ENCODE measurements around the gene AHCY. TPM values are rescaled to one million over a fixed set of nuclear protein-coding genes. Genes with fewer than 3 reads are reported as not detected.
"Not testable (repeated sequence)": the region's sequence is repeated elsewhere in the genome, so short reads cannot be mapped to it uniquely, and the experiment has no call there.

AHCY gene
- 100 to 1,000 TPM in 1 of 3 donors, 10 to 100 TPM in 2; 70.6 to 104 (median 75.0) TPM for polyA plus RNA-seq

DNA sequence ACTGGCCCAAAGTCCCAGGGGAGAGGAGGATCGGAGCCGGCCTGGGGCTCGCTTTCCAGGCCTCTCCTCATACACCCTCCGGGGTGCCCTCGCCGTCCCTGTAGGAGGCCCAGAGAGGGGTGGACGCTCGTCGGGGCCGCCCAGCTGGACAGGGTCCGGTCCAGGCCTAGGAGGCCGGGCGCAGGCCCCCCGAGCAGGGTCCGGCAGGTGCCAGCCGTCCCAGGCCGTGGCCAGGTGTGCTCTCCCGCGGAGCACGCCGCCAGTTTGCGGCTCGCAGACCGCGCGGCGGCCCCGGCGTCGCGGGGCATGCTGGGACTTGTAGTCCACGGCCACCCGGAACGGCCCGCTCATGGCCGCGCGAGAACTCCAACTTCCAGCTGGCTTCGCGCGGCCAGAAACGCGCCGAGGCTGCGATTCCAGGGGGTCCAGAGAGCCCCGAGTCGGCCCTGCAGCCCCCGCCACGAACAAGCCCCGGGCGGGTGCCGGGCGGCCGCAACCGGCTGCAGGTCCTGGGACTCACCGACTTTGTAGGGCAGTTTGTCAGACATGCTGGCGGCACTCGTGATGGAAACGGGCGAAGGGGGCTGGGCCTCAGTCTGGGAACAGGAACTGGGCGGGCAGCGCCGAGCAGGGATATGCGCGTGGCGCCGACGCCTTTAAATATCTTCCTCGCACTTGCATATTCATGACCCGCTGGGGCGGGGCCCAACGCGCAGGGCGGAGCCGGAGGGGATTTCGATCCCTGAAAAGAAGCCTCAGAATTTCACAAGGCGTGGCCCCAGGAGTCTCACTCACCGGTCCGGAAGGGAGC lies at the start of gene AHCY:
Gene AHCY, minus strand, starts transcription at position 633 of the 811 bp plus-strand sequence. Its CDS starts 85 bp downstream, at position 548.
- WGBS, 3 donors: 0% methylated on average over 75 to 79 of the region's 79 CpGs
- peak within 1 kb of the TSS; percentile 56 for H3K27ac ChIP-seq (ENCODE audit: low read depth, low read length)

DNA sequence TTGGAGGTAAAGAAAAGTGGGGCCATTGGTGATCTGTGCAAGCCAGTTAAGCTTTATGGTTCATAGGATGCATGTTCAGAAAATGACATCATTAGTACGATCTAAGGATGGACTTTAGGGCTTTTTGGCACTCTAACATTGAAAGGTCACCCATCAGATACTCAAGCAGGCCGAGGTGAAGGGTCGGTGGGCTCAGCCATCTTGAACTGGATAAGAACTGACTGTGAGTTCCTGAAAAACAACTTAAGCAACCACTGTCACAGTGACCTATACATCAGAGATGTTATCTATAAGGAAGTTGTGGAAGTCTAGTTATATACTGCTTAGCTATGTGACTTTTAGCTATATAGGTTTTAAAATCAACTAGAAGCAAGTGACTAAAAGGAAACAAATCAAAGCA lies 46.9 kb upstream of the AHCY start:
- H3K27ac ChIP-seq (ENCODE audit: low read depth, low read length): no peak overlapping the region
- 42 to 74% (median 53%) methylated on average over 3 of the region's 3 CpGs for whole genome bisulfite sequencing, 3 donors

DNA sequence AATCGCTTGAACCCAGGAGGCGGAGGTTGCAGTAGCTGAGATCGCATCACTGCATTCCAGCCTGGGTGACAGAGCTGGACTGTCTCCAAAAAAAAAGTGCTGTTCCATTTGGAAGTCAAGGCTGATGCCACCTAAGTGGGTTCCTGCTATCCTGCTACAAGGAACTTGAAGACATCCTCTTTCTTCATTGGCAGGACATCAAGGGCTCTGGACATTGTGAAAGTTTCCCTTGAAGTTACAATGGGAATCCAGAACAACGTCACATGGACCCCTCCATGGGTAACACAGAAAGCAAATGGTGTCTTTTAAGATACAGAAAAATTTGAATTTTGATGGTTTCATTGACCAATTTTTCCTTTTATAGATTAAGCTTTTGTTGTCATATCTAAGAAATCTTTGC lies 44.4 kb upstream of the AHCY start:
- WGBS, 3 donors: 81 to 84% (median 82%) methylated on average over 4 of the region's 4 CpGs
- H3K27ac ChIP-seq (ENCODE audit: low read depth, low read length): no peak overlapping the region

DNA sequence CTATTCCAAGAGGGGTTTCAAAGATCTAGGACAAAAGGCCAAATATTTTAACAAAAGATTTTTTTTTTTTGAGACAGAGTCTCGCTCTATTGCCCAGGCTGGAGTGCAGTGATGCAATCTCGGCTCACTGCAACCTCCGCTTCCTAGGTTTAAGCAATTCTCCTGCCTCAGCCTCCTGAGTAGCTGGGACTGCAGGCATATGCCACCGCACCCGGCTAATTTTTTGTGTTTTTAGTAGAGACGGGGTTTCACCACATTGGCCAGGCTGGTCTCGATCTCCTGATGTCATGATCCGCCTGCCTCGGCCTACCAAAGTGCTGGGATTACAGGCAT lies 43.3 kb upstream of the AHCY start:
- not testable (repeated sequence) for H3K27ac ChIP-seq (ENCODE audit: low read depth, low read length)
- 80 to 96% (median 90%) methylated on average over 9 of the region's 9 CpGs for WGBS, 3 donors

DNA sequence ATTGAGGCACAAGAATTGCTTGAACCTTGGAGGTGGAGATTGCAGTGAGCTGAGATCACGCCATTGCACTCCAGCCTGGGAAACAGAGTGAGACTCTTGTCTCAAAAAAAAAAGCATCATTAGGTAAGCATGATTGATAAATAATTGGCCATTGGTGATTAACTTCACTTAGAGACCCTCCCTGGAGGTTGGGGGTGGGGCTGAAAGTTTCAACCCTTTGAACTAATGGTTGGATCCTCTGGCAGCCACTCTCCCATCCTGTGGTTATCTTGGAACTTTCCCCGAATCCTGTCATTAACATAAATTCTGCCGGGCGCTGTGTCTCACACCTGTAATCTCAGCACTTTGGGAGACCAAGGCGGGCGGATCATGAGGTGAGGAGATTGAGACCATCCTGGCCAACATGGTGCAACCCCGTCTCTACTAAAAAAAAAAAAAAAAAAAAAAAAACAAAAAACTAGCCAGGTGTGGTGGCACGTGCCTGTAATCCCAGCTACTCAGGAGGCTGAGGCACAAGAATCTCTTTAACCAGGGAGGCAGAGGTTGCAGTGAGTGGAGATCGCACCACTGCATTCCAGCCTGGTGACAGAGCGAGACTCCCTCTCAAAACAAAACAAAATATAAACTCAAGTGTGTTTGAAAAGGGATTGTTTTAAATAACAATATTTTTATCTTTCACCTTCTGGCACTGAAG lies 42.8 kb upstream of the AHCY start:
- WGBS, 3 donors: 88 to 92% (median 91%) methylated on average over 9 to 10 of the region's 10 CpGs
- not testable (repeated sequence) for H3K27ac ChIP-seq (ENCODE audit: low read depth, low read length)

DNA sequence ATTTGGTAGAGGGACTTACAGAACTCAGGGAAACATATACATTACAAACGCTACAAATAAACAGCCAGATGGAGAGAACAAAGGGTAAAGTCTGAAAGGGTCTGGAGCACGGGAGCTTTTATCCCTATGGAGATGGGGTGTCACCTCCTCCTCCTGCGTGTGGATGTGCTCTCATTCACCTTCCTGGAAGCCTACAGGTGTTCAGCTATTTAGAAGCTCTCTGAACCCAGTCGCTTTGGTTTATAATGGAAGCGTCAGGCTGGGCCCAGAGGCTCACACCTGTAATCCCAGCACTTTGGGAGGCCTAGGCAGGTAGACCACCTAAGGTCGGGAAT lies 42.2 kb upstream of the AHCY start:
- H3K27ac ChIP-seq (ENCODE audit: low read depth, low read length): no peak overlapping the region
- WGBS, 3 donors: 87 to 91% (median 90%) methylated on average over 6 of the region's 6 CpGs

DNA sequence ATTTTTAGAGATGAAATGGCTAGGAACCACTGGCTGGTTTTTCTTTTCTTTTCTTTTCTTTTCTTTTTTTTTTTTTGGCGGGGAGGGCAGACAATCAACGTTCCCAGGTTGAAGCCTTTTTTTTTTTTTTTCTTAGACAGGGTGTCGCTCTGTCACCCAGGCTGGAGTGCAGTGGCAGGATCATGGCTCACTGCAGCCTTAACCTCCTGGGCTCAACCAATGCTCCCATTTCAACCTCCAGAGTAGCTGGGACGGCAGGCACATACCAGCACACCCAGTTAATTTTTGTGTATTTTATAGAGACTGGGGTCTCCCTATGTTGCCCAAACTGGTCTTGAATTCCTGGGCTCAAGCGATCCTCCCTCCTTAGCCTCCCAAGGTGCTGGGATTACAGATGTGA lies 41.1 kb upstream of the AHCY start:
- WGBS, 3 donors: 70 to 93% (median 89%) methylated on average over 5 of the region's 5 CpGs
- H3K27ac ChIP-seq (ENCODE audit: low read depth, low read length): no peak overlapping the region

DNA sequence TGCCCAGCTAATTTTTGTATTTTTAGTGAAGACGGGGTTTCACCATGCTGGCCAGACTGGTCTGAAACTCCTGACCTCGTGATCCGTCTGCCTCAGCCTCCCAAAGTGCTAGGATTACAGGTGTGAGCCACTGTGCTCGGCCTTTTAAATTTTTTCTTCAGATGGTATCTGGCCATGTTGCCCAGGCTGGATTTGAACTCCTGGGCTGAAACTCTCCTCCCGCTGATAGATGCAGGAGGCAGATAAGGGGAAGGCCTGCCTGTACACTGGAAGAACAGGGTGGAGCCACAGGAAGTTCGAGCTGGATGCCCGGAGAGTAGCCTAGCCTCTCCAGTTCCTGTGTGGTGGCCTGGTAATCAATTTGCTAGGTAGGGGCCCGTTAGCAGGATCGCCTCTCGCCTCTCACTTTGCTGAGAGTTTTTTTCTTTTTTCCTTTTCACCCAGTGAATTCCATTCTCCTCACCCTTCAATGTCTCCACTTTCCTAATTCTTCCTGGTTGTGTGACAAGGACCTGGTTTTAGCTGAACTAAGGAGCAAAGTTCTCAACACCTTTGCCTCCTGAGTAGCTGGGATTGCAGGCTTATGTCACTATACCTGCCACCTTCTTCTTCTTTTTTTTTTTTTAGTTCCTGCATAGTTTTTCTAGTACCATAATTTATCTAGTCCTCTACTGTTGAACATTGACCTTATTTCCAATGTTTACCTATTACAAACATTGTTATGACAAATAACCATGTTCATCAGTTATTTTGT lies 40.5 kb upstream of the AHCY start:
- H3K27ac ChIP-seq (ENCODE audit: low read depth, low read length): no peak overlapping the region
- 80 to 82% (median 82%) methylated on average over 10 of the region's 10 CpGs for WGBS, 3 donors

DNA sequence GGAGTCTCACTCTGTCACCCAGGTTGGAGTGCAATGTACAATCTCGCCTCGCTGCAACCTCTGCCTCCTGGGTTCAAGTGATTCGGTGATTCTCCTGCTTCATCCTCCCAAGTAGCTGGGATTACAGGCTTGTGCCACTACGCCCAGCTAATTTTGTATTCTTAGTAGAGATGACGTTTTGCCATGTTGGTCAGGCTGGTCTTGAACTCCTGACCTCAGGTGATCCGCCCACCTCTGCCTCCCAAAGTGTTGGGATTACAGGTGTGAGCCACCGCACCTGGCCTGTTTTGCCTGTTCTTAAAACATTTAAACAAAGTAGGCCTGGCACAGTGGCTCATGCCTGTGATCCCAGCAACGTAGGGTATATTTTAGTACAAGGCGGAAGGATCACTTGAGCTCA lies 38.0 kb upstream of the AHCY start:
- 95 to 96% (median 96%) methylated on average over 9 of the region's 9 CpGs for WGBS, 3 donors

DNA sequence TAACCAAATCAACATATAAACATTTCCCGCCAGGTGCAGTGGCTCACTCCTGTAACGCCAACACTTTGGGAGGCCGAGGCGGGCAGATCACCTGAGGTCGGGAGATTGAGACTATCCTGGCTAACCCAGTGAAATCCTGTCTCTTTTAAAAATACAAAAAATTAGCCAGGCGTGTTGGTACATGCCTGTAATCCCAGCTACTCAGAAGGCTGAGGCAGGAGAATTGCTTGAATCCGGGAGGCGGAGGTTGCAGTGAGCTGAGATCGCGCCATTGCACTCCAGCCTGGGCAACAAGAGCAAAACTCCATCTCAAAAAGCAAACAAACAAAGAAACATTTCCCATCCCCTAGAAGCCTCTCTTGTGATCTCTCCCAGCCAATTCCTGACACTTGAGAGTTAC lies 37.6 kb upstream of the AHCY start:
- WGBS, 3 donors: 89 to 91% (median 89%) methylated on average over 10 of the region's 10 CpGs
- H3K27ac ChIP-seq (ENCODE audit: low read depth, low read length): not testable (repeated sequence)

More for the DNA sequence above, 38.0 kb upstream of the AHCY start:
- not testable (repeated sequence) for H3K27ac ChIP-seq (ENCODE audit: low read depth, low read length)

DNA sequence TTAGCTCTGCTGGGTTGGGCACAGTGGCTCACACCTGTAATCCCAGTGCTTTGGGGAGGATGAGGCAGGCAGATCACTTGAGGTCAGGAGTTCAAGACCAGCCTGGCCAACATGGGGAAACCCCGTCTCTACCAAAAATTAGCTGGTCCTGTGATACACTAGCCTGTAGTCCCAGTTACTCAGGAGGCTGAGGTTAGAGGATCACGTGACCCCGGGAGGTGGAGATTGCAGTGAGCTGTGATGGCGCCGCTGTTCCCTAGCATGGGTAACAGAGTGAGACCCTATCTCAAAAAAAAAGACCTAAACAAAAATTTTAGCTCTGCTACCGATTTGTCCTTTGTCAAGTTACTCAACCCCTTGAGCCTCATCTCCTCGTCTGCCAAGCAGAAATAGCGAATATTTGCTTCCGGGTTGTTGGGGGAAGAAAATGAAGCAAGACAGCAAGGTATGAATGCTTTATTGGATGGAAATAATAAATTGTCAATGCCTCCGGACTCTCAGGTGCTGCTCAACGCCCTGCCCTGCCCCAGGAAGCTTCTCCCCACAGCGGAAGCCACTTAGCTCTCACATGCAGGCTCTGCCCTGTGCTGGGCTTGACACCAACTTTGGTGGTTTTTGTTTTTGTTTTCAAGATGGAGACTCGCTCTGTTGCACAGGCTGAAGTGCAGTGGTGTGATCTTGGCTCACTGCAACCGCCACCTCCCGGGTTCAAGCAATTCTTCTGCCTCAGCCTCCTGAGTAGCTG lies 35.0 kb upstream of the AHCY start:
- 85 to 88% (median 86%) methylated on average over 15 of the region's 15 CpGs for WGBS, 3 donors

DNA sequence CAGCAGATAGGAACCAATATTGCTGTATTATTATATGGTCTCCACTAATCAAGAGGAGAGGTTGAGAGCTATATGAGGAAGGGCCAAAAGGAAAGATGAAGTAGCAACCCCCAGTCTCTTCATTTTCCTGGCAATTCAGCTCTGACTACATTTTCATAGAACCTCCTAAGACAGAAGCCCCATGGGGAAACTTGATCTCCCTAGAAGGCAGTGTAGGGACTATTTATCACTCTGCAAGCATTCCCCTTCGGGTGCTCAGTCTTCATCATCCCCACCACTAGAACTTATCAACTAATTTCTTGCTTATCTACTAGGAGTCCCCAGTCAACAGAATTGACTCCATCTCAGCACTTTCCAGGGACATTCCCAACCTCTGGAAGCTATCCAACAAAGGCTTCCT lies 34.4 kb upstream of the AHCY start:
- H3K27ac ChIP-seq (ENCODE audit: low read depth, low read length): no peak overlapping the region
- 28 to 59% (median 55%) methylated on average over 1 of the region's 1 CpG for WGBS, 3 donors

More for the DNA sequence above, 35.0 kb upstream of the AHCY start:
- no peak overlapping the region for H3K27ac ChIP-seq (ENCODE audit: low read depth, low read length)

DNA sequence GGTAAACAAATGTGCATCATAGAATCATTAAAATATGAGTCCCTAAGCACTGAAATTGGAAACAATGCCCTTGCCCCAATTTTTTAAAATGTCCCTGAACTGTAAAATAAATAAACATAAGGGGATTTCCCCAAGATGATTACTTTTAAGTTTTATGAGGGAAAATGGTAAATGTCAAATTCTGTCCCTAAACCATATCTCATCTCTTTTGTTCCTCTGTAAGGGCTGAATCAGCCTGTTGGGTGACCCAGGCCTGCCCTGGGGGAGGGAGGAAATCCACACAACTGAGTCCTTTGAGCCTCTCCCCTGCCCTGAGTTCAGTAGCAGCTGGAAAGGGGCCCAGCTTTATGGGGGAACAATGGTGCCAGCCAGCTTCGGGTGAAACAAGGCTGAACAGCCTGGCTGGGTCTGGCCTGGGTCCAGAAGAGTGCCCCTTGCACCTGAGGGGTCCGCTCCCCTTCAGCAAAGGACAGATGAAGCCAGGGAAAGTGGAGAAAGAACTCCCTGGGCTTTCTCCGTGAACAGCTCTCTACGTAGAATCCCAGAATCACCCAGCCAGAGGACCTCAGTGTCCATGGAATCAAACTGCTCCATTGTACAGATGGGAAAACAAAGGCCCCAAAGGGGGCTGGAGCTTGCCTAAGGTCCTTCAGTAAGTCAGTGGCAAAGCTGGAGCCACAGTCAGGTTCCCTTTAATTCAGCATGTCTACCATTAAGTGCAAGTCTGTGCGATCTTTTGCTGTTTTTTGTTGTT lies 31.7 kb upstream of the AHCY start:
- WGBS, 3 donors: 81 to 88% (median 82%) methylated on average over 5 of the region's 5 CpGs
- no peak overlapping the region for H3K27ac ChIP-seq (ENCODE audit: low read depth, low read length)

DNA sequence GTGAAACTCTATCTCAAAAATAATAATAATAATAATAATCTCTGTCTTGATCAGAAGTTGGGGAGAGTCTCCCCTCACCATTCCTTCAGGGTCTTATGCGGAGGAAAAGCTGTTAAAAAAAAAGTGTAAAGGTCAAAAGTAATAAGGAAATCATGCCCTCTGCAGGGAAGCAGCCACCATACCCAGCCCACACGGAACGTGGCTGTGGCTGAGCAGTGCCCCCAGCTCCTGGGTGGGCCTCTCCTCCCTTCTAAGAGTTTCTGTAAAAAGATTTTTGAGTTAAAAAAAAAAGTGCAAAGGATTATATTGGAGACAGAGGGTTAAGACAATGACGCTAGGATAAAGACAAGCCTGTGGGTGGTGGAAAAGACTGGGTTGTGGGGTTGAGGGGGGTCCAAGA lies 30.6 kb upstream of the AHCY start:
- WGBS, 3 donors: 83 to 84% (median 84%) methylated on average over 4 of the region's 4 CpGs
- no peak overlapping the region for H3K27ac ChIP-seq (ENCODE audit: low read depth, low read length)

DNA sequence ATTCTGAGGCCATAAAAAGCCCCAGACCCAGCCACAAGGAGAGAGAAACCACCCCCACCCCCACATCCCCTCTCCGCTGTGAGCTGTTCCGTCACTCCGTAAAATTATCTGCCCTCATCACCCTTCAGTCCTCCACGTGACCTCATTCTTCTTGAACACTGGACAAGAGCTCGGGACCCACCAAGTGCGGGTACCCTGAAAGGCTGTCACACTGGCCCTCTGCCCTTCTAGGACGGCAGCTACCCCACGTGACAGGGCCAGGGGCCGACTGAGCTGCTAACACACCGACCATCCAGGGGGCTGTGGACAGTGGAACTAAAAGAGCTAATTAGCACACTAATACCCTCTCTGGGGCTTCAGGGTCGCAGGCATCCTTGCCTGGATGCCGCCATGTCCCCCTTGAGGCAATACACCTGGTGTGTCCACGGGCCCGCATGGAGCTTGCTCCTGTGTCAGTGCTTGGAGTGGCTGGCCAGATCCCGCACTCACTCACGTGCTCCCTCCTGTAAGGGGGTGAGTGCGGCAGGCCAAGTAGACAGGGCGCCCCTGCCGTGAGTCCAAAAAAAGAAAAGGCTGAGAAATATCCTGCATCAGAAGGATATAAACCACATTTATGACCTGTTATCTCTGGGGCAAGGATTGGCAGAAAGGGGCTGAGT lies 29.2 kb upstream of the AHCY start:
- 87 to 93% (median 87%) methylated on average over 19 of the region's 19 CpGs for WGBS, 3 donors
- H3K27ac ChIP-seq (ENCODE audit: low read depth, low read length): no peak overlapping the region

DNA sequence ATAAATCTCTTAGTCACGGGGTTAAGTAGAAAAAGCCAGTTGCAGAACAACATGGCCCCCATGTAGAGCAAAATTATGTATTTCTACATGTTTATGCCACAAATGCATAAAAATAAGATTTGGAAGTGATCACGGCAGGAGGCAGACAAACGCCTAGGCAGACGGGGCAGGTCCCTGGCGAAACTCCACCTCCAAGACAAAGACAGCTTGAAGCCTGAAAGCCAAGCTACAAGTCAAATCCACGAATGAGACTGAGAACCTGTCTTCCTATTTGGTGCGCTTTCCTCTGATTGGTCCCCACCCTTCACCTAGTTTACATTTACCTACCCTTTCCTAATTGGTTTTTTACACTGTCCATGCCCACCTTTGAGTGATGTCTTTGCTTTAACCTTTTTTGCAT lies 28.7 kb upstream of the AHCY start:
- WGBS, 3 donors: 91 to 93% (median 92%) methylated on average over 7 of the region's 7 CpGs

DNA sequence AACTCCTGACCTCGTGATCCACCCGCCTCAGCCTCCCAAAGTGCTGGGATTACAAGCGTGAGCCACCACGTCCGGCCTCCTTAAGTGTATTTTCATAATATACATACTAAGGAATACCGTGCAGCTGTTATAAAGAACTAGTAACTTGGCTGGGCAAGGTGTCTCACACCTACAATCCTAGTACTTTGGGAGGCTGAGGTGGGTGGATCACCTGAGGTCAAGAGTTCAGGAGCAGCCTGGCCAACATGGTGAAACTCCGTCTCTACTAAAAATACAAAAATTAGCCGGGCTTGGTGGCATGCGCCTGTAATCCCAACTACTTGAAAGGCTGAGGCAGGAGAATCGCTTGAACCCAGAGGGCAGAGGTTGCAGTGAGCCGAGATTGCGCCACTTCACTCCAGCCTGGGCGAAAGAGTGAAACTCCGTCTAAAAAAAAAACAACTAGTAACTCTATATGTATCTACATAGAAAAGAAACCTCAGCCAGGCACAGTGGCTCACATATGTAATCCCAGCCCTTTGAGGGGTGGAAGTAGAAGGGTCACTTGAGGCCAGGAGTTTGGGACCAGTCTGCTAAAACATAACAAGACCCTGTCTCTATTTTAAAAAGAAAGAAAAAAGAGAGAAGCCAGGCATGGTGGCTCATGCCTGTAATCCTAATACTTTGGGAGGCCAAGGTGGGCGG lies 27.8 kb upstream of the AHCY start:
- 92 to 93% (median 93%) methylated on average over 14 to 15 of the region's 15 CpGs for WGBS, 3 donors
- H3K27ac ChIP-seq (ENCODE audit: low read depth, low read length): not testable (repeated sequence)

More for the DNA sequence above, 28.7 kb upstream of the AHCY start:
- no peak overlapping the region for H3K27ac ChIP-seq (ENCODE audit: low read depth, low read length)
